ENCODE data around the gene CKS1B.

GRCh38 chr1:154967331-154967950 is 7.0 kb upstream of the CKS1B start:
- TF ChIP-seq, protein P1, sequence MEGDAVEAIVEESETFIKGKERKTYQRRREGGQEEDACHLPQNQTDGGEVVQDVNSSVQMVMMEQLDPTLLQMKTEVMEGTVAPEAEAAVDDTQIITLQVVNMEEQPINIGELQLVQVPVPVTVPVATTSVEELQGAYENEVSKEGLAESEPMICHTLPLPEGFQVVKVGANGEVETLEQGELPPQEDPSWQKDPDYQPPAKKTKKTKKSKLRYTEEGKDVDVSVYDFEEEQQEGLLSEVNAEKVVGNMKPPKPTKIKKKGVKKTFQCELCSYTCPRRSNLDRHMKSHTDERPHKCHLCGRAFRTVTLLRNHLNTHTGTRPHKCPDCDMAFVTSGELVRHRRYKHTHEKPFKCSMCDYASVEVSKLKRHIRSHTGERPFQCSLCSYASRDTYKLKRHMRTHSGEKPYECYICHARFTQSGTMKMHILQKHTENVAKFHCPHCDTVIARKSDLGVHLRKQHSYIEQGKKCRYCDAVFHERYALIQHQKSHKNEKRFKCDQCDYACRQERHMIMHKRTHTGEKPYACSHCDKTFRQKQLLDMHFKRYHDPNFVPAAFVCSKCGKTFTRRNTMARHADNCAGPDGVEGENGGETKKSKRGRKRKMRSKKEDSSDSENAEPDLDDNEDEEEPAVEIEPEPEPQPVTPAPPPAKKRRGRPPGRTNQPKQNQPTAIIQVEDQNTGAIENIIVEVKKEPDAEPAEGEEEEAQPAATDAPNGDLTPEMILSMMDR (IDR thresholded peaks at IDR 0.05) = no peak
- TF ChIP-seq POLR2A (IDR thresholded peaks at IDR 0.05) = no peak
